Lower leg skin (tissue), 4 donors: ENCODE results near the gene SRRM4. TPM values are rescaled to one million over a fixed set of nuclear protein-coding genes. Genes with fewer than 3 reads are reported as not detected.

Experiments used
- DNase-seq, 2 donors: peaks; one replicate each; pipeline ENCODE4 v3.0.0-alpha.2; 2019; ENCODE audit warnings: low spot score in 2 of 2
- H3K4me3 ChIP-seq: fragments of 200-600 bp; sonication (generic); 2 replicates; pipeline ENCODE4 v1.5.1; 2017; ENCODE audit warnings: mild to moderate bottlenecking, low read depth; ENCODE audit not compliant: poor library complexity, severe bottlenecking
- CTCF ChIP-seq, 3 donors: fragments of 450-650 bp; IDR thresholded peaks; one replicate each; pipeline ENCODE4 v1.5.1; 2016; ENCODE audit warnings: antibody characterized with exemption in 3 of 3, mild to moderate bottlenecking in 3 of 3, moderate library complexity in 2 of 3
- POLR2A ChIP-seq, 2 donors: fragments of 450-650 bp; IDR thresholded peaks; one replicate each; pipeline ENCODE4 v1.6.1; 2016 to 2017; ENCODE audit warnings: antibody characterized with exemption in 2 of 2, mild to moderate bottlenecking in 1 of 2, moderate library complexity in 1 of 2
- WGBS, 2 donors: methylation state at CpG; one replicate each; pipeline ENCODE4 v1.1.5; 2018; 5-methylcytosine and 5-hydroxymethylcytosine counted together
- intact Hi-C: fragments of 100-400 bp; cut with DNase I; formaldehyde crosslinking; loops from one replicate; pipeline ENCODE4 v1.15.0; 2023; ENCODE audit warnings: low total_unique reads
- total RNA-seq, 4 donors: library from RNA; depleted of rRNA; stranded (reverse); fragments of >200 nt; gene quantifications; one replicate each; pipeline ENCODE4 v1.1.0, GENCODE V29; 2016

Gene SRRM4
- total RNA-seq, 4 donors from 2014 or later: 0.03 TPM; not detected in 3

GRCh38 chr12:119157528-119157927, 176.2 kb downstream of the SRRM4 start:
- WGBS, 2 donors: 43 to 62% methylated on average over 1 to 6 of the region's 6 CpGs
- intact Hi-C loops: no loop called here
- TF ChIP-seq CTCF (IDR thresholded peaks at IDR 0.05) (no peak), POLR2A (IDR thresholded peaks at IDR 0.05) (no peak)
- H3K4me3 ChIP-seq: no peak overlapping the region
- DNase-seq: no peak

DNA sequence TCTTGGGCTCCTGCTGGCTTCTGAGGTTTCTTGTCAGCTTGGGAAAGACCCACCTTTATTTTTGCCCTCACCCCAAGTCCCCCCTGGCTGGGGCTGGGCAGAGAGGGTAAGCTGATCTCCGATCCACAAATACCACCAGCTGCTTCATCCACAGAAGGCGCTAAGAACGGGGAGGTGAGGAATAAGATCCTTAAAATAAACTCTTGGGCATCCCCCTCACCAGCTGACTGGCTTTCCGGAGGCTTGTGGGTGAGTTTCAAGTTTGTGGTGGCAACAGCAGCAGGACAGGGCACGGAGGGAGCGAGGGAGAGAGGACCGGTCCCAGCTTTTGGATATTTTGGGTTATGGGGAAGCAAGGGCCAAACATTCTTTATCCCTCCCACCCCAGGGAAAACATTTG, 176.6 kb downstream of the SRRM4 start:
- no peak overlapping the region for H3K4me3 ChIP-seq
- TF ChIP-seq POLR2A (IDR thresholded peaks at IDR 0.05) (no peak), CTCF (IDR thresholded peaks at IDR 0.05) (no peak)
- intact Hi-C loops: no loop called here
- DNase-seq: no peak
- 72 to 79% methylated on average over 7 of the region's 7 CpGs for WGBS, 2 donors

GRCh38 chr12:119158402-119158801, 177.1 kb downstream of the SRRM4 start:
- 77 to 78% methylated on average over 6 to 7 of the region's 7 CpGs for WGBS, 2 donors
- no peak for DNase-seq
- TF ChIP-seq POLR2A (IDR thresholded peaks at IDR 0.05): no peak
- TF ChIP-seq CTCF (IDR thresholded peaks at IDR 0.05): no peak
- H3K4me3 ChIP-seq: no peak overlapping the region
- intact Hi-C loops: no loop called here

DNA sequence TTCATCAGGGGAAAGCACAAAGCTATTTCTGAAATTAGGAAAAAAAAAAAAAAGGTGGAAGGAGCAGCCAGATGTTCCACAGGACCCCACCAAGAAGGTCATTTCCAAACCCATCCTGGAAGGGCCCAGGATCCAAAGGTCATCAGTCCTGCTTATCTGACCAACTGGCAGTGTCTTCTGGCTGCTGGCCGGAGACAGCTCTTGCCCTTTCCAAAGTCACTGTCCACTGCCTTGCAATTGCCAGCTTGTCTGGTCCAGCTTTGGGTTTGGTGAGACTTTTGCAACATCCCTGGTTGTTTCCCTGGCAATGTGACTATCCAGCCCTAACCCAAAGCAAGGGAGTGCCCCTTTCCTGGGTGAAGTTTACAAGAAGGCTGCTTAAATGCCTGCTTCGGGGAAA, 178.5 kb downstream of the SRRM4 start:
- TF ChIP-seq CTCF (IDR thresholded peaks at IDR 0.05): no peak
- no peak for TF ChIP-seq POLR2A (IDR thresholded peaks at IDR 0.05)
- intact Hi-C loops: no loop called here
- 76 to 79% methylated on average over 2 of the region's 2 CpGs for whole genome bisulfite sequencing, 2 donors
- H3K4me3 ChIP-seq: no peak overlapping the region
- no peak for DNase-seq

DNA sequence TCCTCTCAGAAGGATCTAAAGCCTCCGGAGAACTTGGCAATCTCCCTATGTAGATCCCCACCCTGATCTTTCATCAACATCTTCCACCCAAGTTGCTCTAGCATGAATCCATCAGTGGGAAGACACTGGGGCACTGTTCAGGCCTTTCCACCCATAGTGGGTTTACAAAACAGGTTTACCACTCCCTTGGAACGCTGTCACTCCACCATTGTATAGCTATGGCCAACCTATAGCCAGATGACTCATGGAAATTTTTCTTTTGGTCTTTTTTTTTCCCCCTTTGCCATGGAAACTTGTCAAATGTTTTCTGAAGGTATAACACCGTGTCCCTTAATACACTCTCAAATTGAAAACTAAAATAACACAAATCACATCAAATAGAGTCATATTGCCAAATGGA, 186.6 kb downstream of the SRRM4 start:
- no peak overlapping the region for H3K4me3 ChIP-seq
- 58 to 63% methylated on average over 3 of the region's 3 CpGs for WGBS, 2 donors
- intact Hi-C loops: no loop called here
- TF ChIP-seq POLR2A (IDR thresholded peaks at IDR 0.05) (no peak), CTCF (IDR thresholded peaks at IDR 0.05) (no peak)
- DNase-seq: no peak

- no peak overlapping the region for H3K4me3 ChIP-seq
- intact Hi-C loops: no loop called here
- WGBS, 2 donors: 74 to 75% methylated on average over 3 of the region's 3 CpGs
- no peak for TF ChIP-seq CTCF (IDR thresholded peaks at IDR 0.05)
- no peak for TF ChIP-seq POLR2A (IDR thresholded peaks at IDR 0.05)
- DNase-seq: no peak
These were observed 187.4 kb downstream of the SRRM4 start for GRCh38 chr12:119168721-119169120.
